Brain microvascular endothelial cell (primary cell): ENCODE results near the gene MAN1A2.

ENCODE experiments used
- DNase-seq: peaks from one replicate; pipeline ENCODE4 v3.0.0-alpha.2; 2020
- H3K27ac ChIP-seq: fragments of 250-450 bp; sonication (Bioruptor Pico); 2 replicates; pipeline ENCODE4 v1.5.1; 2020; ENCODE audit warnings: mild to moderate bottlenecking, moderate library complexity
- H3K27me3 ChIP-seq: fragments of 250-450 bp; sonication (Bioruptor Pico); replicated peaks from 2 replicates; pipeline ENCODE4 v1.5.1; 2020; ENCODE audit warnings: mild to moderate bottlenecking
- H3K36me3 ChIP-seq: fragments of 250-450 bp; sonication (Bioruptor Pico); replicated peaks from 2 replicates; pipeline ENCODE4 v1.5.1; 2020; ENCODE audit warnings: mild to moderate bottlenecking
- H3K4me3 ChIP-seq: 2 replicates; pipeline ENCODE4 v1.5.1; 2011; ENCODE audit warnings: low read depth, mild to moderate bottlenecking, control low read depth, low read length, moderate library complexity
- in situ Hi-C: cut with HindIII; loops from 2 replicates; pipeline ENCODE4 v1.10.0; 2017; ENCODE audit warnings: low sequenced_read_pairs, low pct_ligation_motif_present
- TF ChIP-seq, protein P1 (sequence below): IDR thresholded peaks from 2 replicates; pipeline ENCODE4 v1.5.1; 2011; ENCODE audit warnings: low read depth, mild to moderate bottlenecking, moderate library complexity, low read length, control low read depth, inconsistent platforms; ENCODE audit errors: missing control alignments

Gene MAN1A2

DNA sequence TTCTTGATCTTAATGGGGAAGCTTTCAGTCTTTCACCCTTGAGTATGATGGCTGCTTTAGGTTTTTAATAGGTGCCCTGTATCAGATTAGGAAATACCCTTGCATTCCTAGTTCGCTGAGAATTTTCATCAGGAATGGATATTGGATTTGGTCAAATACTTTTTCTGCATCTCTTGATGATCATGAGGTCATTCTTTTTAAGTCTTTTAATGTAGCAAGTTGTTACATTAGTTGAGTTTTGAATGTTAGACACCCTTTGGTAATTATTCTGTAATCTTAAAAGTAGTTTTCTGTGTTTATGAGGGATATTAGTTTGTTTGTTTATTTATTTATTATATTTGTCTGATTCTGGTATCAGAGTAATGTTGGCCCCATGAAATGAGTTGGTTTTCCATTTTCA, 22.5 kb downstream of the MAN1A2 start:
- no peak for DNase-seq
- Histone ChIP-seq H3K27me3 (no peaks in the 10 kb centered on the region), H3K4me3 (no peak overlapping the region), H3K27ac (no peak overlapping the region), H3K36me3 (no peaks in the 10 kb centered on the region)
- TF ChIP-seq, protein P1, sequence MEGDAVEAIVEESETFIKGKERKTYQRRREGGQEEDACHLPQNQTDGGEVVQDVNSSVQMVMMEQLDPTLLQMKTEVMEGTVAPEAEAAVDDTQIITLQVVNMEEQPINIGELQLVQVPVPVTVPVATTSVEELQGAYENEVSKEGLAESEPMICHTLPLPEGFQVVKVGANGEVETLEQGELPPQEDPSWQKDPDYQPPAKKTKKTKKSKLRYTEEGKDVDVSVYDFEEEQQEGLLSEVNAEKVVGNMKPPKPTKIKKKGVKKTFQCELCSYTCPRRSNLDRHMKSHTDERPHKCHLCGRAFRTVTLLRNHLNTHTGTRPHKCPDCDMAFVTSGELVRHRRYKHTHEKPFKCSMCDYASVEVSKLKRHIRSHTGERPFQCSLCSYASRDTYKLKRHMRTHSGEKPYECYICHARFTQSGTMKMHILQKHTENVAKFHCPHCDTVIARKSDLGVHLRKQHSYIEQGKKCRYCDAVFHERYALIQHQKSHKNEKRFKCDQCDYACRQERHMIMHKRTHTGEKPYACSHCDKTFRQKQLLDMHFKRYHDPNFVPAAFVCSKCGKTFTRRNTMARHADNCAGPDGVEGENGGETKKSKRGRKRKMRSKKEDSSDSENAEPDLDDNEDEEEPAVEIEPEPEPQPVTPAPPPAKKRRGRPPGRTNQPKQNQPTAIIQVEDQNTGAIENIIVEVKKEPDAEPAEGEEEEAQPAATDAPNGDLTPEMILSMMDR = no peak
- in situ Hi-C loops = no loop called here

DNA sequence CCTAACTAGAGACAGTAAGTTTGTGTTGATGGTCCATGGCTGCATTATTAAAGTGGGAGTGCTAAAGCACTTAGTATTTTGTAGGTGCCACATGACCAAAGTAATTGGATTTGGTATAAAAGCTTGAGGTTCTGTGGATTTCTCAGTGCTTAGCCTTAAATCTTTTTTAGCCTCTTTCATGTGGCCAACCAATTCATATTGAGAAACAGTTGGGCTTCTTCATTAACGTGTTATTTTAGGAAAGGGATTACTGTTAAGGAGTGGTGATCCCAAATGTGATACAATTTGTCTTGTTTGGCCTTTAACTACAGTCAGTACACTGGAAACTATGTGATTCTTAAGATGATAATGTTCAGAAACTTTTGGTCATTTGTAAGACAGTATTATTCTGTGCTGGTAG, 25.5 kb downstream of the MAN1A2 start:
- no peak for DNase-seq
- TF ChIP-seq, protein P1 = no peak
- in situ Hi-C loops = no loop called here
- H3K27ac ChIP-seq = no peak overlapping the region
- H3K36me3 ChIP-seq = no peaks in the 10 kb centered on the region
- H3K27me3 ChIP-seq = no peaks in the 10 kb centered on the region
- H3K4me3 ChIP-seq = no peak overlapping the region

DNA sequence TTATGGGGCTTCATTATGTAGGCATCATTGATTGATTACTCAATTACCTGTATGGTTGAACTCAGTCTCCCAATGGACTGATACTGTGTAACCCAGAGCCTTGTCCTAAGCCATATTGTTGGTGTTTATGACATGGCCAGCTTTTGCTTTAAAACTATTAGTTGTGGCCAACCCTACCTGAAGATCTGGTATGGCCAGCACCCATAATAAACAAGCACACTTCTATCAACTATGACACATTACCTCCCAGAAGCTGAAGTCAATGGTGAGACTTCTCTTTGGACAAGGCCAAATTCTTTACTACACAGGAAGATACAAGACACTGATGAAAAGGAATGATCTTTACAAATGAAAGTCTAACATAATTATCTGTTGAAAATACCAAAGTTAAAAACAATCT, 28.8 kb downstream of the MAN1A2 start:
- in situ Hi-C loops = no loop called here
- Histone ChIP-seq H3K27ac (no peak overlapping the region), H3K27me3 (no peaks in the 10 kb centered on the region), H3K36me3 (no peaks in the 10 kb centered on the region), H3K4me3 (no peak overlapping the region)
- TF ChIP-seq, protein P1 = no peak
- DNase-seq = no peak

DNA sequence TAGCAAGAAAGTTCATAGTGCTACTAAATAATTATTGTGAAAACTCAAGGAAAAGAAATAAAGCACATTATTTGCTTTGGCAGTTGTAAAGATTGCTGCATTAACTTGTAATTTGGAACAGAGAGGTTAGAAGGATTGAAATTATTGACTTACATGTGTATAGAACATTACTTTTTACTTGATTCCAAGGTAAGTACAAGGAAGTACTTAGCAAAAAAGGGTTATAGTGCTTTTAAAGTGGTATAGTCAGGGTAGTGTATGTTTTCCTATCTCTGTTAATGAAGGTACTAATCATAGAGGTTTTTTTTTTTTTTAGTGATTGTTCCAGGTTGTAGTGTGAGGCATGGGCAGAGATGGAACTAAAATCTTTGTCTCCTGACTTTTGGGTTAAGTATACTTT, 29.4 kb downstream of the MAN1A2 start:
- no peak overlapping the region for H3K27ac ChIP-seq
- DNase-seq = no peak
- no peaks in the 10 kb centered on the region for H3K27me3 ChIP-seq
- in situ Hi-C loops = no loop called here
- H3K4me3 ChIP-seq = no peak overlapping the region
- no peaks in the 10 kb centered on the region for H3K36me3 ChIP-seq
- TF ChIP-seq, protein P1 = no peak

DNA sequence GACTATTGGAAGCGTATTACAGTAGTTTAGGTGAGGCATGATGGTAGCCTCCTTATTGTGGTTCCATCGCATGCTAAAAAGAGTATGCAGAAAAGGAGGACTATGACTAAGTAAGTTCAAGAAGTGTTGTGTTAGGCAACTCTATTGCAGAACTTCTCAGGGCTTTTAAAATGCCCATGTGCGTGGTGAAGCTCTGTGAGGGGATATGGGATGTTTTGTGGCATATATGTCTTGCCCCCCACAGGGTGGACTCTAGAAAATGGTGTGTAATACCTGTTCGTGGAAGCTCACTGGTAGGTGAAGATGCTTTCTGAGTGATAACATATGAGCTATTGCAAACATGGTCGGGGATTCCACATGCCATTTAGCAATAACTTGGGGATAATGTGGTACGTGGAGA, 31.7 kb downstream of the MAN1A2 start:
- Histone ChIP-seq H3K27me3 (no peaks in the 10 kb centered on the region), H3K36me3 (peaks cover 3% of the 10 kb centered on the region), H3K27ac (no peak overlapping the region), H3K4me3 (no peak overlapping the region)
- TF ChIP-seq, protein P1 = no peak
- no peak for DNase-seq
- in situ Hi-C loops = no loop called here

DNA sequence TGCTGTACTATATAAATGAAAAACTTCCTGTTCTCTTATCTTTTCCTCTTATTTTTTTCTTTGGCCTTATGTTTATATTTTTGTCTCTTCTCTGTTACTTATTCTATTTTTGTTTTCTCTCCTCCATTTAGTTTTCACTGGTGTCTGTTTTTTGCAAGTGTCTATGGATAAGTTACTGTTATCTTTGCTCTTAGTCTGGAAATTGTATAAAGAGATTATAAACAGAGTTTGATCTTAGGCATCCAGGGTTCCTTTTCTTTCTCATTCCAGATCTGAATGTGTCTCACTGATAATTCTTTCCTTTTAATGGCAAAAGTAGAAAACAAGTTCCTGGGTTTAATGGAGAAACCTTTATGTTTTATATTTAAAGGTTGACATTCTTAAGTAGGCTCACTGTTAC, 34.5 kb downstream of the MAN1A2 start:
- Histone ChIP-seq H3K27me3 (no peaks in the 10 kb centered on the region), H3K36me3 (peaks cover 3% of the 10 kb centered on the region), H3K27ac (no peak overlapping the region), H3K4me3 (no peak overlapping the region)
- DNase-seq = no peak
- TF ChIP-seq, protein P1 = no peak
- in situ Hi-C loops = no loop called here
